Skeletal muscle tissue (tissue), 4 donors: ENCODE results near the gene TMEM235. TPM values are rescaled to one million over a fixed set of nuclear protein-coding genes. Genes with fewer than 3 reads are reported as not detected.

Experiments used
- H3K27ac ChIP-seq: one replicate; pipeline ENCODE4 v1.7.0; 2013; ENCODE audit warnings: mild to moderate bottlenecking, low read depth, low read length, inconsistent platforms
- H3K27me3 ChIP-seq, 3 donors: one replicate each; pipeline ENCODE4 v1.7.0; 2013; ENCODE audit warnings: low read length in 3 of 3; ENCODE audit not compliant: control insufficient read depth in 3 of 3, insufficient read depth in 3 of 3
- H3K36me3 ChIP-seq, 3 donors: one replicate each; pipeline ENCODE4 v1.7.0; 2013; ENCODE audit warnings: low read length in 3 of 3; ENCODE audit not compliant: control insufficient read depth in 3 of 3, insufficient read depth in 3 of 3
- H3K4me1 ChIP-seq, 3 donors: one replicate each; pipeline ENCODE4 v1.7.0; 2013; ENCODE audit warnings: low read length in 3 of 3, mild to moderate bottlenecking in 3 of 3; ENCODE audit not compliant: control insufficient read depth in 3 of 3, insufficient read depth in 3 of 3
- H3K4me3 ChIP-seq, 3 donors: one replicate each; pipeline ENCODE4 v1.7.0; 2013; ENCODE audit warnings: low read length in 3 of 3
- H3K9ac ChIP-seq, 3 donors: one replicate each; pipeline ENCODE4 v1.7.0; 2013; ENCODE audit warnings: low read length in 3 of 3, mild to moderate bottlenecking in 3 of 3, moderate library complexity in 2 of 3, low read depth in 1 of 3
- H3K9me3 ChIP-seq, 3 donors: one replicate each; pipeline ENCODE4 v1.7.0; 2013; ENCODE audit warnings: low read length in 3 of 3; ENCODE audit not compliant: control insufficient read depth in 3 of 3
- total RNA-seq: library from RNA; depleted of rRNA; stranded (reverse); fragments of >200 nt; gene quantifications from one replicate; pipeline ENCODE4 v1.2.3, GENCODE V29; 2014
- donor health status: Osteomylitis.

The TMEM235 gene
- total RNA-seq, 1 donor from 2014 or later: not detected

- Histone ChIP-seq H3K9me3 (no peaks in the 10 kb centered on the region), H3K27ac (no peak overlapping the region), H3K36me3 (no peaks in the 10 kb centered on the region), H3K27me3 (peaks cover 6 to 10% (median 7%) of the 10 kb centered on the region in 3 donors), H3K4me3 (no peak overlapping the region), H3K4me1 (peaks cover 0 to 6% (median 0%) of the 10 kb centered on the region in 3 donors), H3K9ac (no peak overlapping the region)
Measured at GRCh38 chr17:78237401-78238012, 6.1 kb downstream of the TMEM235 start.

GRCh38 chr17:78238823-78239488 lies 7.5 kb downstream of the TMEM235 start:
- peaks cover 0 to 2% (median 0%) of the 10 kb centered on the region in 3 donors for H3K27me3 ChIP-seq
- no peak overlapping the region for H3K9ac ChIP-seq
- H3K36me3 ChIP-seq: no peaks in the 10 kb centered on the region
- H3K4me1 ChIP-seq: peaks cover 0 to 6% (median 0%) of the 10 kb centered on the region in 3 donors
- H3K9me3 ChIP-seq: no peaks in the 10 kb centered on the region
- H3K4me3 ChIP-seq: no peak overlapping the region
- H3K27ac ChIP-seq: no peak overlapping the region

- H3K27me3 ChIP-seq: no peaks in the 10 kb centered on the region
- H3K4me1 ChIP-seq: peaks cover 0 to 6% (median 0%) of the 10 kb centered on the region in 3 donors
- H3K36me3 ChIP-seq: no peaks in the 10 kb centered on the region
- H3K27ac ChIP-seq: no peak overlapping the region
- H3K4me3 ChIP-seq: no peak overlapping the region
- H3K9me3 ChIP-seq: no peaks in the 10 kb centered on the region
- H3K9ac ChIP-seq: no peak overlapping the region
Measured at GRCh38 chr17:78239489-78239931, 8.1 kb downstream of the TMEM235 start.

- H3K9me3 ChIP-seq: no peaks in the 10 kb centered on the region
- H3K9ac ChIP-seq: no peak overlapping the region
Measured at GRCh38 chr17:78240012-78240655, 8.7 kb downstream of the TMEM235 start.

GRCh38 chr17:78240839-78241238 lies 9.4 kb downstream of the TMEM235 start:
- Histone ChIP-seq H3K27ac (no peak overlapping the region), H3K4me1 (peaks cover 0 to 6% (median 0%) of the 10 kb centered on the region in 3 donors), H3K9me3 (no peaks in the 10 kb centered on the region), H3K36me3 (no peaks in the 10 kb centered on the region), H3K9ac (no peak overlapping the region), H3K27me3 (no peaks in the 10 kb centered on the region), H3K4me3 (no peak overlapping the region)

More at GRCh38 chr17:78240012-78240655, 8.7 kb downstream of the TMEM235 start:
- Histone ChIP-seq H3K27me3 (no peaks in the 10 kb centered on the region), H3K4me1 (peaks cover 0 to 6% (median 0%) of the 10 kb centered on the region in 3 donors), H3K27ac (no peak overlapping the region), H3K4me3 (no peak overlapping the region), H3K36me3 (no peaks in the 10 kb centered on the region)

- no peaks in the 10 kb centered on the region for H3K27me3 ChIP-seq
- H3K9ac ChIP-seq: no peak overlapping the region
- no peak overlapping the region for H3K4me3 ChIP-seq
- H3K36me3 ChIP-seq: no peaks in the 10 kb centered on the region
- H3K27ac ChIP-seq: no peak overlapping the region
- peaks cover 0 to 6% (median 0%) of the 10 kb centered on the region in 3 donors for H3K4me1 ChIP-seq
- H3K9me3 ChIP-seq: no peaks in the 10 kb centered on the region
Measured at GRCh38 chr17:78241277-78242023, 10.0 kb downstream of the TMEM235 start.

GRCh38 chr17:78242024-78242742 lies 10.8 kb downstream of the TMEM235 start:
- Histone ChIP-seq H3K9ac (no peak overlapping the region), H3K4me3 (no peak overlapping the region), H3K4me1 (peaks cover 0 to 3% (median 0%) of the 10 kb centered on the region in 3 donors), H3K36me3 (no peaks in the 10 kb centered on the region), H3K27me3 (no peaks in the 10 kb centered on the region), H3K9me3 (no peaks in the 10 kb centered on the region), H3K27ac (no peak overlapping the region)

GRCh38 chr17:78247304-78247703 lies 15.9 kb downstream of the TMEM235 start:
- H3K9ac ChIP-seq: no peak overlapping the region
- H3K27ac ChIP-seq: no peak overlapping the region
- peaks cover 9 to 15% (median 9%) of the 10 kb centered on the region in 3 donors for H3K4me1 ChIP-seq
- H3K36me3 ChIP-seq: no peaks in the 10 kb centered on the region
- H3K9me3 ChIP-seq: no peaks in the 10 kb centered on the region
- H3K4me3 ChIP-seq: no peak overlapping the region
- H3K27me3 ChIP-seq: peaks cover 0 to 3% (median 0%) of the 10 kb centered on the region in 3 donors
